NCI-H2196 treated with DMSO at 0.1 percent for 48 hours (cell line): ENCODE data around the gene CDC14C.

Source experiments
- DNase-seq: peaks from one replicate; lab custom pipeline; 2025; ENCODE audit not compliant: unreplicated experiment; lab: John Stamatoyannopoulos, UW

The CDC14C gene

DNA sequence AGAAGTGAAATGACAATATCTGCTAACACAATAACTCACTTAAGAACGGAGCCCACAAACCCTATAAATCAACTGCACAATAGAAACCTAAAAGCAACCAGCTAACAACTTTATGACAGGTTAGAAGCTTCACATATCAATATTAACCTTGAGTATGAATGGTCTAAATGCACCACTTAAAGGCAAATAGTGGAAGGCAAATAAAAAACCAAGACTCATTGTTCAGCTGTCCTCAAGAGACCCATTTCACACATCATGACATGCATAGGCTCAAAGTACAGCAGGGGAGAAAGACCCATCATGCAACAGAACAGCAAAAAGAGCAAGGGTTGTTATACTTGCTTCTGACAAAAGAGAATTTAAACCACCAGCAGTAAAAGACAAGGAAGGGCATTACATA, 46.8 kb downstream of the CDC14C start:
- no peak for DNase-seq

DNA sequence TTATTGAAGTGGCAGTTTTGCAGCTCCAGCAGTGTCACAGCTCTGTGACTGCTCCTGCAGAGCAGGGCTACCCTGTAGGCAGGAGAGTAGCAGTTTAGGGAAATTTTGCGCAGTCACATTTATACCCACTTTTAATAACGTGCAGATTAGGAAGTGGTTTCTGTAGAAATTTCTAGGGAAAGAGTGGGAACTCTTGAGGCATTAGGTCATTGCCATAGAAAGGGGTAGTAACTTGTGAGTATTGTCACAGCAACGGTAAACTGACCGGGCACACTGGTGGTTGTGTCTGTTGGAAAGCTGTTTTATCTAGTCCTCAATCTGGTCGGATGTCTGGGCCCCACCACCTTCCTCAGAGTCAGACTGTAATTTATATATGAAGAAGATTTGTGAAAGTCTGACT, 51.9 kb downstream of the CDC14C start:
- no peak for DNase-seq

DNA sequence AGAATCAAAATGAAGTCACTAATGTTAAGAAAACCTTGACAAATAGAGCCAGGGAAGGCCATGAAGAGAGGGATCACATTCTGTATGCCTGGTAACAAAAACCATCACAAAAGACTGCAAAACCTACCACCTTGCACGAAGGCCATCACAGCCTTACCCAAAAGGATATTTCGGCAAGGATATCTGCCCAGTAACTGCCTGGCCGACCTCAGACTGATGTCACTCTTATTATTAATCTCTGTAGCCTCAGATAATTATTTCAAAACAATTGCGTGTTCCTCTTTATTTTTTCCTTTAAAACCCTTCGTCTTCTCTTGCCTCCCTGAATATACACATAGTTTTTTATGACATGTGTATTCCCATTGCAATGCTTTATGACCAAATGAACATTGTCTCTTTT, 52.5 kb downstream of the CDC14C start:
- DNase-seq: no peak
